Esophagus squamous epithelium (tissue), 5 donors: ENCODE measurements around the gene MUSK. TPM values are rescaled to one million over a fixed set of nuclear protein-coding genes. Genes with fewer than 3 reads are reported as not detected.
"Not testable (repeated sequence)": the region's sequence is repeated elsewhere in the genome, so short reads cannot be mapped to it uniquely, and the experiment has no call there.

Source experiments
- DNase-seq: peaks from one replicate; lab custom pipeline; 2025; lab: John Stamatoyannopoulos, UW
- H3K27ac ChIP-seq, 4 donors: fragments of 200-600 bp; sonication (generic); one replicate each; pipeline ENCODE4 v1.5.1; 2016 to 2019; ENCODE audit warnings: mild to moderate bottlenecking in 1 of 4
- H3K27me3 ChIP-seq, 4 donors: fragments of 200-600 bp; sonication (generic); 1 replicate in 3 of 4; 2 replicates in 1 of 4; pipeline versions ENCODE4 v1.5.1 to v1.6.0; 2017 to 2021; ENCODE audit warnings: antibody characterized with exemption in 1 of 4
- H3K36me3 ChIP-seq, 3 donors: fragments of 200-600 bp; sonication (generic); one replicate each; pipeline ENCODE4 v1.5.1; 2016 to 2019
- H3K4me1 ChIP-seq, 3 donors: fragments of 200-600 bp; sonication (generic); one replicate each; pipeline ENCODE4 v1.5.1; 2017 to 2019
- H3K4me3 ChIP-seq, 4 donors: fragments of 200-600 bp; sonication (generic); 1 replicate in 3 of 4; 2 replicates in 1 of 4; pipeline ENCODE4 v1.5.1; 2016 to 2019; ENCODE audit warnings: mild to moderate bottlenecking in 2 of 4, moderate library complexity in 1 of 4
- H3K9me3 ChIP-seq, 3 donors: fragments of 200-600 bp; sonication (generic); one replicate each; pipeline ENCODE4 v1.5.1; 2016 to 2019
- CTCF ChIP-seq, 6 experiments: fragments of 450-650 bp in 4 of 6; fragments of 200-600 bp in 2 of 6; sonication (generic) in 2 of 6; IDR thresholded peaks; one replicate each; pipeline ENCODE4 v1.5.1; 2016 to 2019; ENCODE audit warnings: antibody characterized with exemption in 6 of 6, mild to moderate bottlenecking in 4 of 6, moderate library complexity in 4 of 6
- POLR2A ChIP-seq, 4 donors: fragments of 450-650 bp; IDR thresholded peaks; one replicate each; pipeline ENCODE4 v1.6.1; 2017; ENCODE audit warnings: antibody characterized with exemption in 4 of 4, mild to moderate bottlenecking in 4 of 4, moderate library complexity in 3 of 4
- WGBS, 2 donors: methylation state at CpG; one replicate each; pipeline ENCODE4 v1.1.5; 2018; 5-methylcytosine and 5-hydroxymethylcytosine counted together
- intact Hi-C: fragments of 100-400 bp; cut with DNase I; formaldehyde crosslinking; loops from one replicate; pipeline ENCODE4 v1.15.0; 2022
- total RNA-seq, 4 donors: library from RNA; depleted of rRNA; stranded (reverse); fragments of >200 nt; gene quantifications; one replicate each; pipeline ENCODE4 v1.1.0, GENCODE V29; 2016
- donor health status: DM: yes; HTN: yes; CAD: no.

The MUSK gene
- total RNA-seq, 4 donors from 2014 or later, result 0.15 to 10.1 (median 1.5) TPM

- intact Hi-C loops, result no loop called here
- Histone ChIP-seq H3K9me3 (no peaks in the 10 kb centered on the region), H3K4me1 (no peaks in the 10 kb centered on the region), H3K27me3 (no peaks in the 10 kb centered on the region), H3K36me3 (no peaks in the 10 kb centered on the region), H3K4me3 (no peak overlapping the region), H3K27ac (no peak overlapping the region)
- TF ChIP-seq CTCF (IDR thresholded peaks at IDR 0.05) (no peak), POLR2A (IDR thresholded peaks at IDR 0.05) (no peak)
- WGBS, 2 donors, result 33 to 58% methylated on average over 1 of the region's 1 CpG
- no peak for DNase-seq
Measured at GRCh38 chr9:110821064-110821463, 152.5 kb downstream of the MUSK start.

- H3K4me3 ChIP-seq, H3K27ac ChIP-seq, H3K27me3 ChIP-seq, H3K4me1 ChIP-seq, DNase-seq, H3K36me3 ChIP-seq, H3K9me3 ChIP-seq, intact Hi-C loops: not testable (repeated sequence)
Measured at GRCh38 chr9:110825129-110825528, 156.5 kb downstream of the MUSK start.

GRCh38 chr9:110825950-110826349, 157.4 kb downstream of the MUSK start:
- Histone ChIP-seq H3K27me3 (no peaks in the 10 kb centered on the region), H3K4me3 (no peak overlapping the region), H3K27ac (no peak overlapping the region), H3K4me1 (no peaks in the 10 kb centered on the region), H3K9me3 (no peaks in the 10 kb centered on the region), H3K36me3 (no peaks in the 10 kb centered on the region)
- intact Hi-C loops, result no loop called here
- 43 to 56% methylated on average over 1 to 2 of the region's 2 CpGs for WGBS, 2 donors
- TF ChIP-seq POLR2A (IDR thresholded peaks at IDR 0.05), result no peak
- no peak for TF ChIP-seq CTCF (IDR thresholded peaks at IDR 0.05)
- DNase-seq, result no peak

- H3K4me3 ChIP-seq, H3K36me3 ChIP-seq, intact Hi-C loops, H3K4me1 ChIP-seq, DNase-seq, H3K9me3 ChIP-seq, H3K27ac ChIP-seq, H3K27me3 ChIP-seq: not testable (repeated sequence)
- WGBS, 2 donors, result 36 to 59% methylated on average over 9 of the region's 9 CpGs
Measured at GRCh38 chr9:110826400-110826799, 157.8 kb downstream of the MUSK start.

- H3K27me3 ChIP-seq, result no peaks in the 10 kb centered on the region
- no peaks in the 10 kb centered on the region for H3K36me3 ChIP-seq
- H3K9me3 ChIP-seq, result no peaks in the 10 kb centered on the region
- TF ChIP-seq CTCF (IDR thresholded peaks at IDR 0.05) (no peak), POLR2A (IDR thresholded peaks at IDR 0.05) (no peak)
- DNase-seq, result no peak
- no peaks in the 10 kb centered on the region for H3K4me1 ChIP-seq
- WGBS, 2 donors, result 32 to 50% methylated on average over 3 of the region's 3 CpGs
- intact Hi-C loops, result no loop called here
- H3K27ac ChIP-seq, result peak overlapping the region in 1 of 4 donors; percentile 17
- no peak overlapping the region for H3K4me3 ChIP-seq
Measured at GRCh38 chr9:110828264-110828663, 159.7 kb downstream of the MUSK start.

- Histone ChIP-seq H3K27me3 (no peaks in the 10 kb centered on the region), H3K27ac (no peak overlapping the region), H3K9me3 (no peaks in the 10 kb centered on the region), H3K4me3 (no peak overlapping the region), H3K4me1 (no peaks in the 10 kb centered on the region), H3K36me3 (no peaks in the 10 kb centered on the region)
- WGBS, 2 donors, result 80 to 94% methylated on average over 2 to 14 of the region's 21 CpGs
- intact Hi-C loops, result no loop called here
- TF ChIP-seq CTCF (IDR thresholded peaks at IDR 0.05) (no peak), POLR2A (IDR thresholded peaks at IDR 0.05) (no peak)
- no peak for DNase-seq
Measured at GRCh38 chr9:110830495-110830894, 161.9 kb downstream of the MUSK start.
